ENCODE measurements around the gene TMEM62. TPM values are rescaled to one million over a fixed set of nuclear protein-coding genes. Genes with fewer than 3 reads are reported as not detected.

Gene TMEM62
- total RNA-seq, 1 experiment from 2014 or later = 7.2 TPM

DNA sequence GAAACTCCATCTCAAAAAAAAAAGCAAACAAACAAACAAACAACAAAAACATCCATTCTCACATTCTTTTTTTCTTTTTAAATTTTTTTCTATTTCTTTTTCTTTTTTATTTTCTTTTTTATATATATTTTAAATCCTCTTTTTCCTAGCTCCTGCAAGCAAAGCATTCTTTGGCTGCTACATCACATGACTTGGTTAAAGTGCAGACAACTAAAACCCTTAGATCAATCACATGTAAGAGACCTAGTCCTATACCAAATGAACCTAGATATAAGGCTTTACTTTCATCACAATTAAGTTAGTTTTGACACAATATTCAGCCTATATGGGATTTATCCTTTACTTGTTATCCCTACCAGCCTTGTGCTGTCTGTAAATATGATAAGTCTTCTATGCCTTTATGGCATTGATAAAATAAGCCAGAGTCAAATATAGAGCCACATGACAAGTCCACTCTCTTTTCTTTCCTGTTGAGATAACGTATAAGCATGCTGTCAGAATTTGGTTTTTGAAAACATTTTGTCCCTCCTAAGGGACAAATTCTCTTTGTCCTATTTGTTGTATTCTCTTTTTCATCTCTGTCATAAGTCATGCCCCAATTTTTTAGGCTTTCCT is 38.9 kb upstream of the TMEM62 start:
- peaks cover 7% of the 10 kb centered on the region for H3K79me1 ChIP-seq (ENCODE audit: insufficient read depth, low read depth, low read length, poor library complexity, severe bottlenecking)
- no peak overlapping the region for H3K56ac ChIP-seq (ENCODE audit: insufficient read length, low read depth, low read length)
- no peaks in the 10 kb centered on the region; a peak in 1 of 4 replicates for H3K4me1 Mint-ChIP-seq
- H3K27ac ChIP-seq (ENCODE audit: insufficient read length, low read depth, low read length) = no peak overlapping the region
- H3K9ac ChIP-seq (ENCODE audit: extremely low read depth, insufficient read length, low read length) = no peak overlapping the region
- H2BK15ac ChIP-seq (ENCODE audit: low read depth, low read length) = no peak overlapping the region
- H3T11ph ChIP-seq (ENCODE audit: low read length) = no peak overlapping the region
- H3K9me3 Mint-ChIP-seq = no peaks in the 10 kb centered on the region
- no peak overlapping the region for H2AFZ ChIP-seq (ENCODE audit: low read length)
- H2AK5ac ChIP-seq (ENCODE audit: insufficient read length, low read length) = no peak overlapping the region
- H2BK120ac ChIP-seq (ENCODE audit: low read depth, low read length, poor library complexity, severe bottlenecking) = no peak overlapping the region
- no peak overlapping the region for H4K91ac ChIP-seq (ENCODE audit: insufficient read length, low read depth, low read length)
- no peaks in the 10 kb centered on the region for H3K27me3 ChIP-seq (ENCODE audit: insufficient read depth, low read length)
- H3K9me3 ChIP-seq (ENCODE audit: control insufficient read depth, low read depth, low read length) = no peaks in the 10 kb centered on the region
- WGBS (ENCODE audit: extremely low coverage, insufficient read length, low lambda C conversion rate) = no CpG with 5 or more reads among the region's 1 CpG
- H3K4me1 ChIP-seq (ENCODE audit: insufficient read depth, low read length) = no peaks in the 10 kb centered on the region
- no peak overlapping the region for H2BK12ac ChIP-seq (ENCODE audit: insufficient read length, low read depth, low read length)
- no peaks in the 10 kb centered on the region for H3K23me2 ChIP-seq (ENCODE audit: insufficient read length, low read depth, low read length, poor library complexity, severe bottlenecking)
- TF ChIP-seq, protein P1, sequence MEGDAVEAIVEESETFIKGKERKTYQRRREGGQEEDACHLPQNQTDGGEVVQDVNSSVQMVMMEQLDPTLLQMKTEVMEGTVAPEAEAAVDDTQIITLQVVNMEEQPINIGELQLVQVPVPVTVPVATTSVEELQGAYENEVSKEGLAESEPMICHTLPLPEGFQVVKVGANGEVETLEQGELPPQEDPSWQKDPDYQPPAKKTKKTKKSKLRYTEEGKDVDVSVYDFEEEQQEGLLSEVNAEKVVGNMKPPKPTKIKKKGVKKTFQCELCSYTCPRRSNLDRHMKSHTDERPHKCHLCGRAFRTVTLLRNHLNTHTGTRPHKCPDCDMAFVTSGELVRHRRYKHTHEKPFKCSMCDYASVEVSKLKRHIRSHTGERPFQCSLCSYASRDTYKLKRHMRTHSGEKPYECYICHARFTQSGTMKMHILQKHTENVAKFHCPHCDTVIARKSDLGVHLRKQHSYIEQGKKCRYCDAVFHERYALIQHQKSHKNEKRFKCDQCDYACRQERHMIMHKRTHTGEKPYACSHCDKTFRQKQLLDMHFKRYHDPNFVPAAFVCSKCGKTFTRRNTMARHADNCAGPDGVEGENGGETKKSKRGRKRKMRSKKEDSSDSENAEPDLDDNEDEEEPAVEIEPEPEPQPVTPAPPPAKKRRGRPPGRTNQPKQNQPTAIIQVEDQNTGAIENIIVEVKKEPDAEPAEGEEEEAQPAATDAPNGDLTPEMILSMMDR (conservative IDR thresholded peaks at IDR 0.05) = no peak
- H3K27me3 Mint-ChIP-seq (ENCODE audit: low read depth) = no peaks in the 10 kb centered on the region
- H3K36me3 Mint-ChIP-seq (ENCODE audit: insufficient read depth in 1 of 3, low read depth in 3 of 3) = peaks cover 4 to 16% (median 11%) of the 10 kb centered on the region in 3 experiments; a peak in 6 of 7 replicates
- H4K5ac ChIP-seq (ENCODE audit: insufficient read length, low read depth, low read length) = no peak overlapping the region
- no peak overlapping the region for H3K18ac ChIP-seq (ENCODE audit: insufficient read length, low read depth, low read length)
- no peak overlapping the region for H3K4ac ChIP-seq (ENCODE audit: low read depth, low read length)
- H3K79me2 ChIP-seq (ENCODE audit: insufficient read depth, low read length) = no peaks in the 10 kb centered on the region
- peak overlapping the region in 1 of 3 experiments; percentile 23; a peak in 1 of 7 replicates for H3K27ac Mint-ChIP-seq
- H2BK20ac ChIP-seq (ENCODE audit: low read depth, low read length, poor library complexity, severe bottlenecking) = no peak overlapping the region
- no peak overlapping the region for H4K8ac ChIP-seq (replicated peaks; ENCODE audit: insufficient read length, low read depth, low read length)
- H3K14ac ChIP-seq (ENCODE audit: insufficient read depth, low read length) = no peak overlapping the region
- no peak overlapping the region for H2BK5ac ChIP-seq (ENCODE audit: insufficient read length, low read length)
- H3K23ac ChIP-seq (ENCODE audit: insufficient read length, low read depth, low read length) = no peak overlapping the region
- H4K20me1 ChIP-seq (ENCODE audit: control insufficient read depth, insufficient read depth, insufficient read length) = no peaks in the 10 kb centered on the region
- no peak overlapping the region for H3K4me3 Mint-ChIP-seq
- DNase-seq = no peak
- H3K4me2 ChIP-seq (ENCODE audit: insufficient read depth, insufficient read length, low read length) = no peak overlapping the region

Data from H9 (cell line).